ENCODE results near the gene AGPAT1.

Gene AGPAT1

GRCh38 chr6:32139590-32139989 lies 36.3 kb downstream of the AGPAT1 start:
- Histone ChIP-seq H3K9me3 (ENCODE audit: insufficient read depth, low read length) (no peaks in the 10 kb centered on the region), H2AFZ (ENCODE audit: low read depth, low read length, severe bottlenecking) (no peak overlapping the region), H3K9ac (ENCODE audit: low read length) (no peak overlapping the region), H3K36me3 (ENCODE audit: low read length) (no peaks in the 10 kb centered on the region), H3K9me2 (replicated peaks; ENCODE audit: insufficient read depth, low read length) (no peaks in the 10 kb centered on the region), H3K27ac (ENCODE audit: low read depth, low read length) (no peak overlapping the region), H3K79me2 (ENCODE audit: insufficient read depth, low read length) (no peaks in the 10 kb centered on the region), H4K20me1 (ENCODE audit: low read depth, low read length) (no peaks in the 10 kb centered on the region), H3K27me3 (ENCODE audit: low read length) (no peaks in the 10 kb centered on the region), H3K4me2 (ENCODE audit: low read depth, low read length, poor library complexity, severe bottlenecking) (no peak overlapping the region), H3K4me3 (ENCODE audit: insufficient read depth, low read length, poor library complexity, severe bottlenecking) (no peak overlapping the region), H3F3A (ENCODE audit: insufficient read depth) (no peaks in the 10 kb centered on the region)
- TF ChIP-seq EZH2phosphoT487 (conservative IDR thresholded peaks at IDR 0.05; ENCODE audit: low read length) = no peak
- TF ChIP-seq, protein P1, sequence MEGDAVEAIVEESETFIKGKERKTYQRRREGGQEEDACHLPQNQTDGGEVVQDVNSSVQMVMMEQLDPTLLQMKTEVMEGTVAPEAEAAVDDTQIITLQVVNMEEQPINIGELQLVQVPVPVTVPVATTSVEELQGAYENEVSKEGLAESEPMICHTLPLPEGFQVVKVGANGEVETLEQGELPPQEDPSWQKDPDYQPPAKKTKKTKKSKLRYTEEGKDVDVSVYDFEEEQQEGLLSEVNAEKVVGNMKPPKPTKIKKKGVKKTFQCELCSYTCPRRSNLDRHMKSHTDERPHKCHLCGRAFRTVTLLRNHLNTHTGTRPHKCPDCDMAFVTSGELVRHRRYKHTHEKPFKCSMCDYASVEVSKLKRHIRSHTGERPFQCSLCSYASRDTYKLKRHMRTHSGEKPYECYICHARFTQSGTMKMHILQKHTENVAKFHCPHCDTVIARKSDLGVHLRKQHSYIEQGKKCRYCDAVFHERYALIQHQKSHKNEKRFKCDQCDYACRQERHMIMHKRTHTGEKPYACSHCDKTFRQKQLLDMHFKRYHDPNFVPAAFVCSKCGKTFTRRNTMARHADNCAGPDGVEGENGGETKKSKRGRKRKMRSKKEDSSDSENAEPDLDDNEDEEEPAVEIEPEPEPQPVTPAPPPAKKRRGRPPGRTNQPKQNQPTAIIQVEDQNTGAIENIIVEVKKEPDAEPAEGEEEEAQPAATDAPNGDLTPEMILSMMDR (IDR thresholded peaks at IDR 0.05; ENCODE audit: insufficient read depth, low read length, poor library complexity, severe bottlenecking) = no peak

DNA sequence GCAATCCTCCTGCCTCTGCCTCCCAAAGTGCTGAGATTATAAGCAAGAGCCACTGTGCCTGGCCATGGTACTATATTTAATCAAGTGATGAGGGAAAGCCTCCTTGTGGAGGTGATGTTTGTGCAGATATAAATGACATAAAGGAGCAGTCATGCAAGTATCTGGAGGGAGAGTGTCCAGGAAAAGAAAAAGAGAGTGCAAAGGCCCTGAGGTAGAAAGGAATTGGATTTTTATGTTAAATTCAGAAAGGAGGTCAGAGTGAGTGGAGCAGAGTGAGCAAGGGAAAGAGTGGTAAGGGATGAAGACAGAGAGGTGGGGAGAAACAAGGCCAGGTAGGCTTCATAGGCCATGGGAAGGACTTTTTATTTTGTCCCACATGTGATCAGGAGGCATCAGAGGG lies 38.4 kb downstream of the AGPAT1 start:
- Histone ChIP-seq H2AFZ (ENCODE audit: low read depth, low read length, severe bottlenecking) (no peak overlapping the region), H3K9me3 (ENCODE audit: insufficient read depth, low read length) (no peaks in the 10 kb centered on the region), H3K27ac (ENCODE audit: low read depth, low read length) (no peak overlapping the region), H3K4me3 (ENCODE audit: insufficient read depth, low read length, poor library complexity, severe bottlenecking) (no peak overlapping the region), H3K36me3 (ENCODE audit: low read length) (no peaks in the 10 kb centered on the region), H3F3A (ENCODE audit: insufficient read depth) (no peaks in the 10 kb centered on the region), H3K9me2 (replicated peaks; ENCODE audit: insufficient read depth, low read length) (no peaks in the 10 kb centered on the region), H3K79me2 (ENCODE audit: insufficient read depth, low read length) (no peaks in the 10 kb centered on the region), H3K4me2 (ENCODE audit: low read depth, low read length, poor library complexity, severe bottlenecking) (no peak overlapping the region), H4K20me1 (ENCODE audit: low read depth, low read length) (no peaks in the 10 kb centered on the region), H3K9ac (ENCODE audit: low read length) (no peak overlapping the region), H3K27me3 (ENCODE audit: low read length) (no peaks in the 10 kb centered on the region)
- TF ChIP-seq, protein P1 (IDR thresholded peaks at IDR 0.05; ENCODE audit: insufficient read depth, low read length, poor library complexity, severe bottlenecking) = no peak
- no peak for TF ChIP-seq EZH2phosphoT487 (conservative IDR thresholded peaks at IDR 0.05; ENCODE audit: low read length)

DNA sequence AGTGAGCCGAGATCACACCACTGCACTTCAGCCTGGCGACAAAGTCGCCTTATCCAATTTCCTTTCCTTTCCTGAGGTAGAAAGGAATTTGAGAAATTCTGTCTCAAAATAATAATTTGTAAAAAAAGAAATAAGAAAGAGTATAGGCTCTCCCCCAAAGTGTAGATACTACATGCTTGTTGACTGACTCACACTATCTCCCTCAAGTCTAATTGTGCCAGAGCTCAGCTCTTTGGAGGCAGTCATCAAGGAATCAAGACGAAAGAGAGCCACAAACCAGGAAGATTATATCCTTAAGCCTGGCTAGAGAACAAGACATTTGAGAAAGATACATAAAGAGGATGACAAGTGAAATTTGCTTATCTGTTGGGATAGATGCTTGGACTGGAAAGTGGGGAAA lies 42.1 kb downstream of the AGPAT1 start:
- no peak overlapping the region for H3K4me2 ChIP-seq (ENCODE audit: low read depth, low read length, poor library complexity, severe bottlenecking)
- TF ChIP-seq EZH2phosphoT487 (conservative IDR thresholded peaks at IDR 0.05; ENCODE audit: low read length) = no peak
- TF ChIP-seq, protein P1 (IDR thresholded peaks at IDR 0.05; ENCODE audit: insufficient read depth, low read length, poor library complexity, severe bottlenecking) = no peak
- no peaks in the 10 kb centered on the region for H3K9me3 ChIP-seq (ENCODE audit: insufficient read depth, low read length)
- H2AFZ ChIP-seq (ENCODE audit: low read depth, low read length, severe bottlenecking) = no peak overlapping the region
- no peaks in the 10 kb centered on the region for H3K27me3 ChIP-seq (ENCODE audit: low read length)
- peaks cover 9% of the 10 kb centered on the region; the same call in 1 of the 2 replicates for H3F3A ChIP-seq (ENCODE audit: insufficient read depth)
- no peak overlapping the region for H3K4me3 ChIP-seq (ENCODE audit: insufficient read depth, low read length, poor library complexity, severe bottlenecking)
- no peaks in the 10 kb centered on the region for H3K9me2 ChIP-seq (replicated peaks; ENCODE audit: insufficient read depth, low read length)
- no peaks in the 10 kb centered on the region for H3K36me3 ChIP-seq (ENCODE audit: low read length)
- no peak overlapping the region for H3K9ac ChIP-seq (ENCODE audit: low read length)
- peaks cover 11% of the 10 kb centered on the region for H3K79me2 ChIP-seq (ENCODE audit: insufficient read depth, low read length)
- H3K27ac ChIP-seq (ENCODE audit: low read depth, low read length) = no peak overlapping the region
- H4K20me1 ChIP-seq (ENCODE audit: low read depth, low read length) = no peaks in the 10 kb centered on the region
